Right atrium auricular region (tissue), 2 donors: ENCODE results near the gene ITM2B. TPM values are rescaled to one million over a fixed set of nuclear protein-coding genes. Genes with fewer than 3 reads are reported as not detected.

Experiments
- DNase-seq: peaks from one replicate; pipeline ENCODE4 v3.0.0-alpha.2; 2019; ENCODE audit warnings: low spot score
- H3K27ac ChIP-seq, 2 donors: fragments of 200-600 bp; sonication (generic); 1 replicate in 1 of 2; 2 replicates in 1 of 2; pipeline ENCODE4 v1.5.1; 2016 to 2019
- H3K27me3 ChIP-seq, 2 donors: fragments of 200-600 bp; sonication (generic); one replicate each; pipeline versions ENCODE4 v1.5.1 to v1.6.0; 2017 to 2019
- H3K36me3 ChIP-seq: fragments of 200-600 bp; sonication (generic); one replicate; pipeline ENCODE4 v1.5.1; 2016
- H3K4me1 ChIP-seq, 2 donors: fragments of 200-600 bp; sonication (generic); one replicate each; pipeline versions ENCODE4 v1.5.1 to v1.6.0; 2017 to 2019
- H3K4me3 ChIP-seq, 2 donors: fragments of 200-600 bp; sonication (generic); 1 replicate in 1 of 2; 2 replicates in 1 of 2; pipeline ENCODE4 v1.5.1; 2017 to 2019; ENCODE audit warnings: mild to moderate bottlenecking in 1 of 2, moderate library complexity in 1 of 2
- H3K9me3 ChIP-seq, 2 donors: fragments of 200-600 bp; sonication (generic); one replicate each; pipeline ENCODE4 v1.5.1; 2019
- total RNA-seq, 2 donors: library from RNA; depleted of rRNA; stranded (reverse); fragments of >200 nt; gene quantifications; one replicate each; pipeline ENCODE4 v1.1.0, GENCODE V29; 2016
- TF ChIP-seq, protein P1 (sequence below), 2 donors: fragments of 200-600 bp; sonication (generic); IDR thresholded peaks; one replicate each; pipeline ENCODE4 v1.5.1; 2019; ENCODE audit warnings: antibody characterized with exemption in 2 of 2

The ITM2B gene
- total RNA-seq, 2 donors from 2014 or later: 495 to 570 TPM

DNA sequence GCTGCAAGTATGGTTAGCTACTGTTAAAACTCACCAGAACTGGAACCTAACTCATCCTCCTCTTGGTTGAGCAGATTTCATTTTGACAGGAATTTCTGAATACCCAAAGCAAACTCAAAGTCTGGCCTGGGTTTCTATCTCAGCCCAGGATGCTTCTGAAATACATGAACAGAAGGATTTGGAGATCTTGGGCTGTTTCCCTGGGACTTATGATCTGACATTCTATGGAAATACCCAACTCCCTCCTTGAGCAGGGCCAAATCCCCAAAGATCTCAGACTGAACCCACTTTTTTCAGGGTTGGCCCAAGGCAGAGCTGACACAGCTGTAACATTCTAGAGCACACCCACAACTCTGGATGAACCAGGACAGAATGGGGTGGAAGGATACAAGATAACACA, 1.1 kb upstream of the ITM2B start:
- Histone ChIP-seq H3K27me3 (no peaks in the 10 kb centered on the region), H3K36me3 (no peaks in the 10 kb centered on the region), H3K27ac (peak overlapping the region; percentile 99 to 100), H3K9me3 (no peaks in the 10 kb centered on the region), H3K4me3 (no peak overlapping the region), H3K4me1 (peaks cover 0 to 36% of the 10 kb centered on the region in 2 donors)
- TF ChIP-seq, protein P1, sequence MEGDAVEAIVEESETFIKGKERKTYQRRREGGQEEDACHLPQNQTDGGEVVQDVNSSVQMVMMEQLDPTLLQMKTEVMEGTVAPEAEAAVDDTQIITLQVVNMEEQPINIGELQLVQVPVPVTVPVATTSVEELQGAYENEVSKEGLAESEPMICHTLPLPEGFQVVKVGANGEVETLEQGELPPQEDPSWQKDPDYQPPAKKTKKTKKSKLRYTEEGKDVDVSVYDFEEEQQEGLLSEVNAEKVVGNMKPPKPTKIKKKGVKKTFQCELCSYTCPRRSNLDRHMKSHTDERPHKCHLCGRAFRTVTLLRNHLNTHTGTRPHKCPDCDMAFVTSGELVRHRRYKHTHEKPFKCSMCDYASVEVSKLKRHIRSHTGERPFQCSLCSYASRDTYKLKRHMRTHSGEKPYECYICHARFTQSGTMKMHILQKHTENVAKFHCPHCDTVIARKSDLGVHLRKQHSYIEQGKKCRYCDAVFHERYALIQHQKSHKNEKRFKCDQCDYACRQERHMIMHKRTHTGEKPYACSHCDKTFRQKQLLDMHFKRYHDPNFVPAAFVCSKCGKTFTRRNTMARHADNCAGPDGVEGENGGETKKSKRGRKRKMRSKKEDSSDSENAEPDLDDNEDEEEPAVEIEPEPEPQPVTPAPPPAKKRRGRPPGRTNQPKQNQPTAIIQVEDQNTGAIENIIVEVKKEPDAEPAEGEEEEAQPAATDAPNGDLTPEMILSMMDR (IDR thresholded peaks at IDR 0.05): no peak
- DNase-seq: no peak

DNA sequence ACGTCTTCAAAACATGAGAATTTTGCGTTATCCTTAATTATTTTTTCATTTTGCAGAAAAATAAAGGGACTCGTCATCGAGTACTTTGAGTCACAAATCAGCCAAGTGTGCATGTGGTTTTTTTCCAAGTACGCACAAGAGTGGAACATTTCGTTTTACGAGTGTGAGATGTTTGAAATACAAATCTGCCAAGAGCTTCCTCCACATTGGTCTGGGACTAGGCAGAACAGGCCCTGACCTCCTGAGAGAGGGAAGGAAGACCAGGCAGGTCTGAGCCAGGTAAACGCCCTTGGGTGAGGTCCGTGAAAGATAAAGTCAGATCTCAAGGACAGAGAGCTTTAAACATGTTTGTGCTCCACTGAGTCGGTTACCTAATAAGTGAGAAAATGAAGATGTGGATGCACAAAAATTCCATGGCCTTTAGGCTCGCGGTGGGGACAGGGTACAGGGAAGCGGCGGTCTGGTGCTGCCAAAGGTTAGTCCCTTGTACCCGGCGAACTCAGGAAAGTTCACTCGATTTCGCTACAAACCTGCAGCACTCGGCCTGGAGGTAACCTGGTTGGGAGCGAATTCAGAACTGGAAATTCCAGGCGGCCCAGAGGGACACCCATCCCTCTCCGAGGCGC, 473 bp upstream of the ITM2B start:
- Histone ChIP-seq H3K4me1 (peaks cover 0 to 42% of the 10 kb centered on the region in 2 donors), H3K9me3 (no peaks in the 10 kb centered on the region), H3K36me3 (no peaks in the 10 kb centered on the region), H3K4me3 (peak overlapping the region; percentile 94 to 97), H3K27ac (peak overlapping the region; percentile 99 to 100), H3K27me3 (no peaks in the 10 kb centered on the region)
- TF ChIP-seq, protein P1 (IDR thresholded peaks at IDR 0.05): no peak
- DNase-seq: no peak

DNA sequence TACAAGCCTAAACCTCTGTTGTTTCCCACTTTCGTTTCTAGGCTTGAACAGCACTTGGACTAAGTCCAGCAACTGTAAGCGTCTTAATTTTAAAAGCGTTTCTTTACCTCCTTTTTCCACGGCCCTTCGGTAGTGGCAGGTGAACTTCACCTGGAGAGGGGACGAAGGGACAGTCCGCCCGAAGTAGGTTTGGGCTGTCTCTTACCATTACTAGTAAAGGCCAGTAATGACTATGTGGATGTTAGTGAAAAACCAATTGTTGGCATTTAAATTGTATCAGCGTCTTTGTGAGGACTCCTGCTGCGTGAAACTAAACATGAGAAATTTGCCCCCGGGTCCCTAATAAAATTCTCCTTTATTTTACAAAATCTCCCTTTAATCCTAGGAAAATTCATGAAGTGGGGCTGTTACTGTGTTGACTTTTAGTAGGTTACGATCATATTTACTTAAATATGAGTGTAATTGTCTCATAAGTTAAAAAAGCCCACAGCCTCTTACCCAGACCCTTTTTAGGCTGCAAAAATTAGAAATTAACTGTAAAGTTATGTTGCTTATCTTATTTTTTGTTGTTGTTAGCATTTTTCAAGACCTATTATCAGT, 983 bp downstream of the ITM2B start:
- Histone ChIP-seq H3K9me3 (no peaks in the 10 kb centered on the region), H3K36me3 (no peaks in the 10 kb centered on the region), H3K4me3 (peak overlapping the region; percentile 94 to 97), H3K4me1 (peaks cover 0 to 55% of the 10 kb centered on the region in 2 donors), H3K27me3 (no peaks in the 10 kb centered on the region), H3K27ac (peak overlapping the region; percentile 99 to 100)
- no peak for DNase-seq
- TF ChIP-seq, protein P1 (IDR thresholded peaks at IDR 0.05): no peak

- Histone ChIP-seq H3K4me1 (peaks cover 0 to 58% of the 10 kb centered on the region in 2 donors), H3K27me3 (no peaks in the 10 kb centered on the region), H3K9me3 (no peaks in the 10 kb centered on the region), H3K4me3 (peak overlapping the region; percentile 94 to 97), H3K36me3 (peaks cover 3% of the 10 kb centered on the region), H3K27ac (peak overlapping the region; percentile 99 to 100)
- TF ChIP-seq, protein P1 (IDR thresholded peaks at IDR 0.05): no peak
- DNase-seq: no peak
Measured at GRCh38 chr13:48234566-48235340, 1.7 kb downstream of the ITM2B start.

DNA sequence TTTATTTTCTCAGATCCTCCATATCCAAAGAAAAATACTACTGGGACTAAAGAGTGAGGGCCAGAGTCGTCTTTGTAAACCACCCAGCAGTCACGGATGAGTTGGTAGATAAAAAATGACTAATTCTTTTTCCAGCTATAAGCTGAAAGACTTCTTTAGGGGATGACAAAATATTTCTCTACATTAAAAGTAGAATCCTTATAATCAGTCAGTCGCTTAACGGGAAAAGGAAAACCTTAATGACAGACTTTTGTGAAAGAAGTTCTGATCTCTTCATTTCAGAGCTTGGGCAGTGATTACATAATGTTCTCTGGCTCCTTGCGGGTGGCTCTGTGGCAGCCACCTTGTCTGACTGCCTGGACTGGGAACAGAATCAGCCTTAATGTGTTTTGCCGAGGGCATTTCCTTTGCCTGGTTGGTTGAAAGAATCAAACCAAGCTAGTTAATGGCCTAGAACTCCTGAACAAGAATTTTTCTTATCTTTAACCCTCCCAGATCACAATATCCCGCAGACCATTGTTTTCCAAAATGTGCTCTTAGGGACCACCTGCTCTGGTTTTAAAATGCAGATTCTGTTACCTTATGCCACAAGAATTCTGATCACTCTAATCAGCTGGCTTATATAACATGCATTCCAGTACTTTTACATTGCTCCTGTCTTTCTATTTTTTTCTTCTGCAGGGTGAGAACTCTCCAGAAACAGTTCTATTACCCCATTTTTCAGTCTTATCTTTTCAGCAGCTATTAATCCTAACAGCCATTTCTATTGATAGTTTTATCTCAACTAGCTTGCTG, 2.5 kb downstream of the ITM2B start:
- peak overlapping the region; percentile 94 to 97 for H3K4me3 ChIP-seq
- peaks cover 3% of the 10 kb centered on the region for H3K36me3 ChIP-seq
- H3K9me3 ChIP-seq: no peaks in the 10 kb centered on the region
- H3K27me3 ChIP-seq: no peaks in the 10 kb centered on the region
- H3K4me1 ChIP-seq: peaks cover 0 to 58% of the 10 kb centered on the region in 2 donors
- TF ChIP-seq, protein P1 (IDR thresholded peaks at IDR 0.05): no peak
- DNase-seq: no peak
- H3K27ac ChIP-seq: peak overlapping the region; percentile 99 to 100
